Kidney epithelial cell (primary cell): ENCODE data around the gene AFAP1L1. TPM values are rescaled to one million over a fixed set of nuclear protein-coding genes. Genes with fewer than 3 reads are reported as not detected.

Experiments used
- DNase-seq: peaks from one replicate; pipeline ENCODE4 v3.0.0-alpha.2; 2010; ENCODE audit warnings: low read depth
- H3K27me3 ChIP-seq: 2 replicates; pipeline ENCODE4 v1.6.0; 2011; ENCODE audit warnings: low read length; ENCODE audit not compliant: control insufficient read depth, insufficient read depth
- H3K36me3 ChIP-seq: 2 replicates; pipeline ENCODE4 v1.5.1; 2011; ENCODE audit warnings: low read length; ENCODE audit not compliant: control insufficient read depth, insufficient read depth
- H3K4me3 ChIP-seq: 2 replicates; pipeline ENCODE4 v1.5.1; 2011; ENCODE audit warnings: low read depth, mild to moderate bottlenecking, control low read depth, low read length
- total RNA-seq: library from RNA; depleted of rRNA; stranded (reverse); fragments of >200 nt; gene quantifications from 2 replicates; pipeline ENCODE4 v1.2.3, GENCODE V29; 2015
- TF ChIP-seq, protein P1 (sequence below): IDR thresholded peaks from 2 replicates; pipeline ENCODE4 v1.5.1; 2011; ENCODE audit warnings: mild to moderate bottlenecking, moderate library complexity, low read length, control low read depth, inconsistent platforms; ENCODE audit not compliant: insufficient read depth, poor library complexity, severe bottlenecking

The AFAP1L1 gene
- total RNA-seq, 1 donor from 2014 or later, result 15.3 TPM

DNA sequence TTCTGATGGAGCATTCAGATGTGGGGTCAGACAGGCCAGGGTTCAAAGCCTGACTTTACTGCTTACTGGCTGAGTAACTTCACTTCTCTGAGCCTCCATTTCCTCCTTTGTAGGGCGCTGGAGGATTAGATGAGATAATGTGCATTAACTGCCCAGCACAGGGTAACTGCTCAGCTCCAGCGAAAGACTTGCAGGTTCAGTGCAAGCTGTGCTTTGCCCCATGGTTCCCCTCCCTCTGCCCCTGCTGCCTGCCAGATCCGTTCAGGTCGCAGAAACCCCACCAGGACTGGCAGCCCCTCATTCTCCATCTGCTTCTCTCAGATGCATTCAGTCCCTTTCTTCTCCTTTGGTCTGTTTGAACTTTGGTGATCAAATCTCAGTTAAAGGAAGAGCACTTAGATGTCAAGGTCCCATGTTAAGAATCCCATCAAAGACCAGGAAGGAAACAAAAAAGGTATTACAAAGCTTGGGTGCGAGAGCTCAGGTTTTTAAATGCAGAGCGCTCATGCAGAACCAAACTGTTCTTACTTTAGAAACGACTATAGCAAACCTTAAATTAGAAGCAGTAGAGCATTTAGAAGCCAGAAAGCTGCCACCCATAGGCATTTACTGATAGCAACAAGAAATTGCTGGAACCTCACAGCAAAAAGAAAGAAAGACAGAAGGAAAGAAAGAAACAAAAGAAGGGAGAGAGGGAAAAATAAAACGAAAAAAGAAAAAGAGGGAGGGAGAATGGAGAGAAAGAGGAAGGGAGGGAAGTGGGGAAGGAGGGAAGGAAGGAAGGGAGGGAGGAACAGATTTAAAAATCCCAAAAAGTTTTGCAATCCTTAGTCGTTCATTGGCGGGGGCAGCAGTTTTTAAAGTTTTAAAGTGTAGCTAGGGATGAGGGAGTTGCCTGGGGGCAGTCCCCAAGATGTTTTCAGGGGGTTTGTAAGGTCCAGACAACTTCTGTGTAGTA, 23.5 kb downstream of the AFAP1L1 start:
- H3K27me3 ChIP-seq, result no peaks in the 10 kb centered on the region
- TF ChIP-seq, protein P1, sequence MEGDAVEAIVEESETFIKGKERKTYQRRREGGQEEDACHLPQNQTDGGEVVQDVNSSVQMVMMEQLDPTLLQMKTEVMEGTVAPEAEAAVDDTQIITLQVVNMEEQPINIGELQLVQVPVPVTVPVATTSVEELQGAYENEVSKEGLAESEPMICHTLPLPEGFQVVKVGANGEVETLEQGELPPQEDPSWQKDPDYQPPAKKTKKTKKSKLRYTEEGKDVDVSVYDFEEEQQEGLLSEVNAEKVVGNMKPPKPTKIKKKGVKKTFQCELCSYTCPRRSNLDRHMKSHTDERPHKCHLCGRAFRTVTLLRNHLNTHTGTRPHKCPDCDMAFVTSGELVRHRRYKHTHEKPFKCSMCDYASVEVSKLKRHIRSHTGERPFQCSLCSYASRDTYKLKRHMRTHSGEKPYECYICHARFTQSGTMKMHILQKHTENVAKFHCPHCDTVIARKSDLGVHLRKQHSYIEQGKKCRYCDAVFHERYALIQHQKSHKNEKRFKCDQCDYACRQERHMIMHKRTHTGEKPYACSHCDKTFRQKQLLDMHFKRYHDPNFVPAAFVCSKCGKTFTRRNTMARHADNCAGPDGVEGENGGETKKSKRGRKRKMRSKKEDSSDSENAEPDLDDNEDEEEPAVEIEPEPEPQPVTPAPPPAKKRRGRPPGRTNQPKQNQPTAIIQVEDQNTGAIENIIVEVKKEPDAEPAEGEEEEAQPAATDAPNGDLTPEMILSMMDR, result no peak
- no peak for DNase-seq

DNA sequence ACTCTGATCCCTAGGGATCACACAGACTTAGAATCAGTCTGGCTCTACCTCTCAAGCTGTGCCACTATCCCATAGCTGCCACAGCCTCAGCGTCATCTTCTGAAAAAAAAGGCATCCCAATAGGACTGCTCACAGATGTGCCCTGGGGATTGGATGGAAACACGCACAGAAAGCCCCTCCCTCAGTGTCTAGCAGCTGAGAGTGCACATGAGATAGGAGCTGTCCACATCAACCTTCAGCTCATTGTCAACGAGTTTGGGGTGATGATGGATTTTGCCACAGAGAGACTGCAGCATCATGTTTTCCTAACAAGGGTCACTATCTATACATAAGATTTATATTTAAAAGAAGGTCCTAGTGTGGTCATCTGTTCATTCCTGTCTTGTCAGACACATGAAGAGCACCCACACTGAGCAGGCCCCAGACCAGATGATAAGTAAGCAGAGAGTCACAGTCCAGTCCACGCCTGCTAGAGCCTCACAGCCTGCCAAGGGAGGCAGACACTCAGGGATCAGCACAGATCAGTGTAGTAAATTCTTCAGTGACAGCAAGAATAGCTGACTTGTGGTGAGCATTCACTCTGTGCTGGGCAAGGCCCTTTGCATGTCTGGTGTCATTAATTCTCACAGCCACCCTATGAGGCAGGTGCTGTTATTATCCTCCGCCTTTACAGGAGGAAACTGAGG, 25.8 kb downstream of the AFAP1L1 start:
- no peak for DNase-seq
- no peaks in the 10 kb centered on the region for H3K36me3 ChIP-seq
- no peak overlapping the region for H3K4me3 ChIP-seq
- TF ChIP-seq, protein P1, result no peak
- no peaks in the 10 kb centered on the region for H3K27me3 ChIP-seq

More for the DNA sequence above, 23.5 kb downstream of the AFAP1L1 start:
- Histone ChIP-seq H3K36me3 (no peaks in the 10 kb centered on the region), H3K4me3 (no peak overlapping the region)

DNA sequence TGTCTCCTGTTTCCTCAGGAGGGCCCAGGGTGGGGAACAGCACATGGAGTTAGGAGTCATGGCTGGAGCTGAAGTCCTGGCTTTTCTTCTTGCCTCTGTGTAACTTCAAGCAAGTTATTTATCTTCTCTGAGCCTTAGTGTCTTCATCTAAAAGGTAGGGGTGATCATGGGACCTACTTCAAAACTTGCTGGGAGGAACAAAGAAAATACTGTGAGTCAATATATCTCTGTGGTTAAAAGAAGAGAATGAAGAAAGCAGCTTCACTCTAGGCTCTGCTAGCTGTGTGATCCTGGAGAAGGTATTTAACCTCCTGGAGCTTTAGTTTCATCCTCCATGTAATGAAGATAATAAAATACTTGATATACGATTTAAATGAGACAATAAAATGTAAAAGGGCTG, 26.5 kb downstream of the AFAP1L1 start:
- H3K27me3 ChIP-seq, result no peaks in the 10 kb centered on the region
- H3K36me3 ChIP-seq, result no peaks in the 10 kb centered on the region
- TF ChIP-seq, protein P1, result no peak
- no peak for DNase-seq
- no peak overlapping the region for H3K4me3 ChIP-seq

DNA sequence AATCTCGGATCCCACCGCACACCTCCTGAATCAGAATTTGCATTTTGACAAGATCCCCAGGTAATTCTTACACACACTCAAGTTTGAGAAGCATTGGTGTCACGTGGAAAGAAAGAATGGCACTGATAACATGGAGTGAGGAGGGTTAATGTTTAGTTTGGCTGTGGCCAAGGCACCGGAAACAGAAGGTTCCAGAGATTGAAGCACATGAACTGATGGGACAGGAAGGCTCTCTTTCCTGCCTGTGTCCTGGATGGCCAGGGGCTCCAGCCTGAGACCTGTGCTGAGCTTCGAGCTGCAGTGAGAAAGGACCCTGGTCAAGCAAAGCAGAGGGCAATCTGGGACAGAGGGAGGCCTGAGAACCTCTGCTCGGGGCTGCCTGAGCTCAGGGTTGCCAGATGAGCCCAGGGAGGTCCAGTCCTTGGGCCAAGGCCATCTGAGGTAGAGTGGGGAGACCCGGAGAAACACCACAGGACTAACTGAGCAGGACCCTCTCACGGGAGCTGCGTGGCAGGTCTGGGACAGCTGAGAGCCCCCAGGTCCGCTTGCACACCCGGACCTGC, 27.3 kb downstream of the AFAP1L1 start:
- TF ChIP-seq, protein P1, result no peak
- no peak overlapping the region for H3K4me3 ChIP-seq
- H3K27me3 ChIP-seq, result no peaks in the 10 kb centered on the region
- H3K36me3 ChIP-seq, result no peaks in the 10 kb centered on the region
- DNase-seq, result no peak

DNA sequence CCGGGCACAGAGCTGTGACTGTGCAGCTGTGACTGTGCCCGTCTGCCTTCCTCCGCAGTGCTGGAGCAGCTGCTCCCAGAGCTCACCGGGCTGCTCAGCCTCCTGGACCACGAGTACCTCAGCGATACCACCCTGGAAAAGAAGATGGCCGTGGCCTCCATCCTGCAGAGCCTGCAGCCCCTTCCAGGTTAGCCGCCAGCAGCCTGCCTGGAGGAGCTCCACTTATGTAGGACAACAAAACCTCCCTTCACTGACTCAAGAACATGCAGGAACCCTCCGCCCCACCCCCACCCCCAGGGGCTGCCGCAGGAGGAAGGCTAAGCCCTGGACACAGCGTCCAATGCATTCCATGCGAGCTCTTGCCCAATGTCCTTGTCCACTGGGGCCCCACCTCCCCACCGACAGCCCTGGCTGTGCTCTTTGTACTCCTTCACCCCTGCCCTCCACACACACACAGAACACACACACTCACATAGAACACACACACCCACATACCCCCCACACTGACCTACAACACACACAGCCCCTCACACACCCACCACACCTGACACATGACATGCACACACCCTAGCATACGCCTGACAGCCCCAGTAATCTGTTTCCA, 27.9 kb downstream of the AFAP1L1 start:
- Histone ChIP-seq H3K4me3 (no peak overlapping the region), H3K36me3 (no peaks in the 10 kb centered on the region), H3K27me3 (no peaks in the 10 kb centered on the region)
- DNase-seq, result no peak
- TF ChIP-seq, protein P1, result no peak
